ENCODE measurements around the gene GNG4.
A peak's percentile ranks its signal among the peaks of the same experiment; 100 is the strongest.

Gene GNG4
- 0 to 2.5 (median 0.08) reads per million in 17 experiments for total RNA-seq

GRCh38 chr1:235649368-235650163 lies at the start of gene GNG4:
GNG4 (minus strand) TSS chr1:235649784; CDS start chr1:235583838, 65,946 bp downstream.
- DNase-seq = peak in 3 of 4 experiments; percentile 18 to 38 (median 32)

- no peak for DNase-seq
Observed at GRCh38 chr1:235697508-235697907, 47.9 kb upstream of the GNG4 start.

GRCh38 chr1:235689356-235689755 lies 39.8 kb upstream of the GNG4 start:
- DNase-seq = no peak

- DNase-seq = no peak
Observed at GRCh38 chr1:235688096-235688495, 38.5 kb upstream of the GNG4 start.

- DNase-seq = no peak
Observed at GRCh38 chr1:235683653-235684052, 34.1 kb upstream of the GNG4 start.

GRCh38 chr1:235682216-235682615 lies 32.6 kb upstream of the GNG4 start:
- DNase-seq = no peak

GRCh38 chr1:235679644-235680043 lies 30.1 kb upstream of the GNG4 start:
- peak in 1 of 4 experiments; percentile 11 for DNase-seq

- DNase-seq = no peak
Observed at GRCh38 chr1:235679005-235679404, 29.4 kb upstream of the GNG4 start.

GRCh38 chr1:235675152-235675890 lies 25.7 kb upstream of the GNG4 start:
- no peak for DNase-seq

- DNase-seq = no peak
Observed at GRCh38 chr1:235673981-235674380, 24.4 kb upstream of the GNG4 start.

GRCh38 chr1:235671992-235672391 lies 22.4 kb upstream of the GNG4 start:
- no peak for DNase-seq

- peak in 2 of 4 experiments; percentile 12 for DNase-seq
Observed at GRCh38 chr1:235670157-235670776, 20.7 kb upstream of the GNG4 start.

GRCh38 chr1:235669277-235669676 lies 19.7 kb upstream of the GNG4 start:
- DNase-seq = no peak

- no peak for DNase-seq
Observed at GRCh38 chr1:235663628-235664027, 14.0 kb upstream of the GNG4 start.

GRCh38 chr1:235661568-235661967 lies 12.0 kb upstream of the GNG4 start:
- no peak for DNase-seq

GRCh38 chr1:235659186-235659771 lies 9.7 kb upstream of the GNG4 start:
- DNase-seq = no peak

- peak in 1 of 4 experiments; percentile 9 for DNase-seq
Observed at GRCh38 chr1:235657747-235658526, 8.4 kb upstream of the GNG4 start.

GRCh38 chr1:235657269-235657668 lies 7.7 kb upstream of the GNG4 start:
- DNase-seq = no peak

- no peak for DNase-seq
Observed at GRCh38 chr1:235652364-235652763, 2.8 kb upstream of the GNG4 start.

- DNase-seq = no peak
Observed at GRCh38 chr1:235651170-235651806, 1.7 kb upstream of the GNG4 start.

- peak in 2 of 4 experiments; percentile 14 to 27 for DNase-seq
Observed at GRCh38 chr1:235650341-235651169, 971 bp upstream of the GNG4 start.
